ENCODE data around the gene GREB1L.
"Not testable (repeated sequence)": the region's sequence is repeated elsewhere in the genome, so short reads cannot be mapped to it uniquely, and the experiment has no call there.

GREB1L gene
- 0 to 2.0 (median 0.06) reads per million in 9 experiments for total RNA-seq

DNA sequence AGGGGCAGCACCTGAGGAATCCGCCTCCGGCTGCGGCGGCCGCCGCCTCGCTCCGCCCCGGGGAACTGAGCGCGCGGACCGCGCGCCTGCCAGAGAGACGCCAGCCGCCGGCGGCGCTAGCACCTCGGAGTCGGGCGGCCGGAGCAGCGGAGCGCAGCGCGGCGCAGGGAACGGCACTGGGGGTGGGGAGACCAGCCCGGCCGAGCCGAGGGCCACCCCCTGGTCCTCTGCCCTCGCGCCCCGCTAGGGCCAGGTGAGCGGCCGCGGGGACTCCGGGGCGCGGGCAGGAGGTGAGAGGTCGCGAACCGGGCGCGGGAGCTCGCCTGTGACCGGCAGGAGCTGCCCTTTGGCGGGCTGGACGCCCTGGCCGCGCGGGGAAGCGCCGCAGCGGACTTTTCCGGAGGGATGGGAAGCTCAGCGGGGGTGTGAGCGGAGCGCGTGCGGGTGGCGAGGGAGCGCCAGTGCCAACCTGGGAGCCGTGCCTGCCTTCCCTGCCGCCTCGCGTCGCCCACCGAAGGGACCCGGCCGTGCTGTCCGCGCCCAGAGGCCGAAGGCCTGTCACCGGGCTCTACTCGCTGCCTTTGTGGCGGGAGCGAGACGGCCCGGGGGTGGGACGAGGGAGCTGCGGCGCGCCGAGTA is at the start of gene GREB1L:
GREB1L (plus strand) TSS at position 92 of the 639 bp plus-strand sequence. CDS start 141,287 bp downstream, outside the sequence.
- Mint-ChIP-seq H3K27me3 (peaks cover 71 to 80% of the 10 kb centered on the region in 2 donors), H3K36me3 (ENCODE audit: insufficient read depth) (peaks cover 3% of the 10 kb centered on the region), H3K4me1 (ENCODE audit: low read depth in 2 of 2) (peaks cover 3 to 4% of the 10 kb centered on the region in 2 donors), H3K4me3 (peak within 1 kb of the TSS; percentile 63 to 69), H3K27ac (peak within 1 kb of the TSS in 1 of 2 donors; percentile 9), H3K9me3 (no peaks in the 10 kb centered on the region)
- no peak for DNase-seq
- no peak for ATAC-seq (replicated peaks)

DNA sequence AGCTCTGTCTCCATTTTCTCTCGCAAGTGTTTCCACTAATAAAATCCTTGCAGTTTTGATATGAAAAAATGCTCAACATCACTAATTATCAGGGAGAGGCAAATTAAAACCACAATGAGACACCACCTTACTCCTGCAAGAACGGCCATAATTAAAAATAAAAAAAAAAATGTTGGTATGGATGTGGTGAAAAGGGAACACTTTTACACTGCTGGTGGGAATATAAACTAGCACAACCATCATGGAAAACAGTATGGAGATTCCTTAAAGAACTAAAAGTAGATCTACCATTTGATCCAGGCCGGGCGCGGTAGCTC is 49.8 kb upstream of the GREB1L start:
- no peak for ATAC-seq (replicated peaks)
- no peak overlapping the region for H3K4me3 Mint-ChIP-seq
- no peaks in the 10 kb centered on the region for H3K36me3 Mint-ChIP-seq (ENCODE audit: insufficient read depth)

DNA sequence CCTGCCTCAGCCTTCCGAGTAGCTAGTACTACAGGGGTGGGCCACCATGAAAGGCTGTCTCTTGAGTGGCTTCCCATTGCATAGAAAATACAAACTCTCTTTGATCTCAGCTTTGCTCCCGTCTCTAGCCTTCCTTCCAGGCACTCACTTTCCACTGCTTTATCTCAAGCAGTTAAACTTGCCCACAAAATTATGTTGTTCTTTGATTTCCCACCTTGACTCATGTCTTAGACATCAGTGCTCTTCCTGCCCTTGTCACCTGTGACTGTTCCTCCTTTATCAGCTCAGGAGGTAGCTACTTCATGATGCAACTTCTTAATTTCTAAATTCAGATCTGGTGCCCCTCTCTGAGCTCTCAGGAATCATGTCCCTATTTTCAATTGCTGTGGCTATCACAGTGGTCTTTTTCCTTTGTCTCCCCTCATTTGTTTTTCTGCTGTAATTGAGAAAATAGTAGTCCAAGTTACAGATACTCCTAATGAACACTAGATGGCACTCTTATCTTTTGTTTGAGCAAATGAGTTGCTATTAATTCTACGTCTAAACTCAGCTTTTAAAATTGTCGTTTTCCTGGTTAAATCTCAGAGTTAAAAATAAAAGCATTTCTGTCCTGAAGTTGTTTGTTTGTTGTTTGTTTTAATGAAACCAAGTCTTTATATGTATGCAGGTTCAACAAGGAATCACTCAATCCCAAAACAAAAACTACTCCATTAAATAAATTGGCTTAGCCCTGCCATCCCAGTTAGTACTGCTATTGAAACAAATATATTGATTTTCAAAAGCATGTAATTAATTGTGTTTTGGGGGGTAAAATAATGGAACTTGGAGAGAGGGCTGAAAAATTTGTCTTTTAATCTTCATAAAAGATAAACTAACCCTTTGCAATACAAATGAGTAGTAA is 46.9 kb upstream of the GREB1L start:
- H3K4me1 Mint-ChIP-seq (ENCODE audit: low read depth in 2 of 2), result no peaks in the 10 kb centered on the region
- no peak overlapping the region for H3K4me3 Mint-ChIP-seq
- H3K27me3 Mint-ChIP-seq, result peaks cover 30 to 32% of the 10 kb centered on the region in 2 donors
- H3K27ac Mint-ChIP-seq, result no peak overlapping the region
- ATAC-seq (replicated peaks), result no peak
- DNase-seq, result no peak
- no peaks in the 10 kb centered on the region for H3K36me3 Mint-ChIP-seq (ENCODE audit: insufficient read depth)
- no peaks in the 10 kb centered on the region for H3K9me3 Mint-ChIP-seq

More for the DNA sequence above, 49.8 kb upstream of the GREB1L start:
- Mint-ChIP-seq H3K4me1 (ENCODE audit: low read depth in 2 of 2) (no peaks in the 10 kb centered on the region), H3K9me3 (no peaks in the 10 kb centered on the region), H3K27me3 (peaks cover 30 to 33% of the 10 kb centered on the region in 2 donors), H3K27ac (no peak overlapping the region)
- DNase-seq, result no peak

DNA sequence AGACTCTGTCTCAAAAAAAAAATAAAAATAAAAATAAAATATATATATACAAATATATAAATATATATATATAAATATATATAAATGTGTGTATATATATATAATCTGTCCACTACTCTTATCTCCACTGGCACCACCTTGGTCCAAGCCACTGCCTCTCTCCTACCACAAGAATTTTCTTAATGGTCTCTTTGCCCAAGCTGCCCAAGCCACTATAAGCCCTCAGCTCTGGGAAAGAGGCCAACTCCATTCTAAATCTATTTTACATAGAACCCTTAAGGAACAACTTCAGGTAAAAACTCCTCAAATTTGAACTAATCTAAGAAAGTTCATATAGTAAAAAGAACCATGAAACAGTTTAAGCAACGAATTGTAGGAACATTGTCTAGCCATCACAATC is 45.6 kb upstream of the GREB1L start:
- Mint-ChIP-seq H3K4me1 (ENCODE audit: low read depth in 2 of 2) (no peaks in the 10 kb centered on the region), H3K9me3 (no peaks in the 10 kb centered on the region), H3K36me3 (ENCODE audit: insufficient read depth) (no peaks in the 10 kb centered on the region), H3K27me3 (peaks cover 19 to 27% of the 10 kb centered on the region in 2 donors), H3K4me3 (no peak overlapping the region), H3K27ac (no peak overlapping the region)
- DNase-seq (no peak), ATAC-seq (replicated peaks) (no peak)

DNA sequence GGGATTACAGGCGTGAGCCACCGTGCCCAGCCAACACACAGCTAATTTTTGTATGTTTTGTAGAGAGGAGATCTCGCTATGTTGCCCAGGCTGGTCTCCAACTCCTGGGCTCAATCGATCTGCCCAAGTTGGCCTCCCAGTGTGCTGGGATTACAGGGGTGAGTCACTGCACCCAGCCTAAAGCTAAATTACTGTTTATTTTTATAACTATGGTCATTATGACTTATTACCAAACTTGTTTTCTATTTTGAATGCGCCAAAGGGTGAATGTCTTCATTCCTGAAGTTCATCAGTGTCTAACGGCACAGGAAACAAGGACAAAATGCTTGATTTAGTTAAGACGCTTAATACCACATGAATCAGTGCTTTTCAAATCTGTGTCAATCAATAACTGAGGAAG is 38.9 kb upstream of the GREB1L start:
- Mint-ChIP-seq H3K36me3 (ENCODE audit: insufficient read depth) (peaks cover 3% of the 10 kb centered on the region), H3K27me3 (peaks cover 12 to 25% of the 10 kb centered on the region in 2 donors), H3K4me3 (no peak overlapping the region), H3K9me3 (no peaks in the 10 kb centered on the region), H3K4me1 (ENCODE audit: low read depth in 2 of 2) (no peaks in the 10 kb centered on the region), H3K27ac (no peak overlapping the region)
- no peak for DNase-seq
- ATAC-seq (replicated peaks), result no peak

DNA sequence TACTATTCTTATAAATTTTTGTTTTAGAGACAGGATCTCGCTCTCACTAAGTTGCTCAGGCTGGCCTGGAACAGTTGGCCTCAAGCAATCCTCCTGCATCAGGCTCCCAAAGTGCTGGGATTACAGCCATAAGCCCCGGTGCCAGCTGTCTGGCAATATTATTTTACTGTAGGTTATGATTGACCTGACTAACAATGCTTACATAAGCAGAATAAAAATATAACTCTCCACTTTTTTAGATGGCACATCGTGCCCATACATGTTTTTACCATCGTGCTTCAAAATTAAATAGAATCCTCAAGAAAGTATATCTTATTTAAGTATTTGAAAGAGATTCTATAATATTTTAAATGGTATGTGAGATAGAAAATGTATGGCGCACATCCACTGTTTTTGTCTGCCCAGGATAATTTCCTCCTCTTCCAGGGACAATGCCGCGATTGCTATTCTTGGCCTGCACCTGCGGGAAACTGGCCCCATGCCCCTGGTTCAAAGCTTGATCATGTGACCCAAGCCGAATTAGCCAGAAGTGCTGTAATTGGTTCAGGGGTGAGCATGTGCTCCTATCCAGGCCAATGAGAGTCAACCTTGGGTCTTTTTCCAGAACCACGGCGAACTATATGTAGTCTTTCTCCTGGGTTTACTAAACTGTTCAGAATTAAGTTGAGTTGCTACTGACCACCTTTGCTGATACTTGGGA is 38.3 kb upstream of the GREB1L start:
- no peaks in the 10 kb centered on the region for H3K9me3 Mint-ChIP-seq
- ATAC-seq (replicated peaks) (no peak), DNase-seq (no peak)
- peaks cover 12 to 25% of the 10 kb centered on the region in 2 donors for H3K27me3 Mint-ChIP-seq
- no peak overlapping the region for H3K4me3 Mint-ChIP-seq
- no peak overlapping the region for H3K27ac Mint-ChIP-seq
- peaks cover 3% of the 10 kb centered on the region for H3K36me3 Mint-ChIP-seq (ENCODE audit: insufficient read depth)
- no peaks in the 10 kb centered on the region for H3K4me1 Mint-ChIP-seq (ENCODE audit: low read depth in 2 of 2)

DNA sequence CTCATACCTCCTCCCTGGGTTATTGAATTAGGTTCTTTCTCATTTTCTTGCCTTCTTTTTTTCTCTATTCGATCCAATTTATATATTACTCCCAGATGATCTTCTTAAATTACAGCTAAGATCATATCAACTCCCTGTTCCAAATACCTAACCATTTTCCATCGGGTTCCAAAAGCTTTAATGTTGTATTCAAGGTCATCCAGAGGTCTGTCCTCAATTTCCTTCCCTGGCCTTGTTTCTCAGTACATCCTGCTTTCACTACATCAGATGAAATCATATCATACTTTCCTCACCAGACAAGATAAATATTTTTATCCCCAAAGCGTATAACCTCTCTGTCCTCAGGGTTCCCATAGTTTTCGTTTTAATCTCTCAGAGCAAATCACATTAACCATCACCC is 36.3 kb upstream of the GREB1L start:
- ATAC-seq (replicated peaks) (no peak), DNase-seq (no peak)
- H3K4me3 Mint-ChIP-seq, result no peak overlapping the region
- no peaks in the 10 kb centered on the region for H3K4me1 Mint-ChIP-seq (ENCODE audit: low read depth in 2 of 2)
- H3K9me3 Mint-ChIP-seq, result no peaks in the 10 kb centered on the region
- no peak overlapping the region for H3K27ac Mint-ChIP-seq
- H3K27me3 Mint-ChIP-seq, result peaks cover 12 to 18% of the 10 kb centered on the region in 2 donors
- H3K36me3 Mint-ChIP-seq (ENCODE audit: insufficient read depth), result peaks cover 3% of the 10 kb centered on the region

DNA sequence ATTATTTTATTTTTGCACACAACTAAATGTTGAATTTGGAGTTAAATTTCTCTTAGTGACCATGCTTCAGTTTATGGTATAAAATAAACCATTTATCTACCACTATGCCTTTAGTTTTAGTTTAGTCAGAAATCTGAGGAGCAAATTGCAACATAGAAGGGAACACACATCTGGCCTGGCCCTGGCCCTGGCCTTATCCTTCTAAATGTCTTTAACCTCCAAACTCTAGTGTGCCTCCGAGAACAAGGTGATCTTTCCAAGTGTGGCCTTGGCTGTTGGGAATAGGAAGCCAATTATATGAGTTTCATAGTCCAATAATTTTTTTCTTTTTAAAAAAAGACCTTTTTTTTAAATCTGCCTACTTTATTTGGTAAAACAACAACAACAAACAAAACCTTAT is 31.8 kb upstream of the GREB1L start:
- Mint-ChIP-seq H3K4me3 (no peak overlapping the region), H3K9me3 (no peaks in the 10 kb centered on the region), H3K27me3 (peaks cover 1 to 5% of the 10 kb centered on the region in 2 donors), H3K36me3 (ENCODE audit: insufficient read depth) (peaks cover 3% of the 10 kb centered on the region), H3K4me1 (ENCODE audit: low read depth in 2 of 2) (no peaks in the 10 kb centered on the region), H3K27ac (no peak overlapping the region)
- ATAC-seq (replicated peaks) (no peak), DNase-seq (no peak)

DNA sequence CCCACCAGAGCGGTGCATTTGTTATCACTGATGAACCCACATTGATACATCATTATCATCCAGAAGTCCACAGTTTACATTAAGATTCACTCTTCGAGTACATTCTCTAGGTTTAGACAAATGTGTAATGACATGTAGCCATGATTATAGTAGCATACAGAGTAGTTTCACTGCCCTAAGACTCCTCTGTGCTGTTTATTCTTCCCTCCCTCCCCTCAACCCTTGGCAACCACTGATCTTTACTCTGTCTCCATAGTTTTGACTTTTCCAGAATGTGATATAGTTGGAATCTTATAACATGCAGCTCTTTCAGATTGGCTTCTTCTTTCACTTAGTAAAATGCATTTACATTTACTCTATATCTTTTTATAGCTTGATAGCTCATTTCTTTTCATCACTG is 31.2 kb upstream of the GREB1L start:
- H3K27ac Mint-ChIP-seq, result no peak overlapping the region
- peaks cover 3% of the 10 kb centered on the region for H3K36me3 Mint-ChIP-seq (ENCODE audit: insufficient read depth)
- H3K27me3 Mint-ChIP-seq, result peaks cover 6% of the 10 kb centered on the region in 2 donors
- no peak overlapping the region for H3K4me3 Mint-ChIP-seq
- no peaks in the 10 kb centered on the region for H3K4me1 Mint-ChIP-seq (ENCODE audit: low read depth in 2 of 2)
- H3K9me3 Mint-ChIP-seq, result no peaks in the 10 kb centered on the region
- DNase-seq (no peak), ATAC-seq (replicated peaks) (no peak)

DNA sequence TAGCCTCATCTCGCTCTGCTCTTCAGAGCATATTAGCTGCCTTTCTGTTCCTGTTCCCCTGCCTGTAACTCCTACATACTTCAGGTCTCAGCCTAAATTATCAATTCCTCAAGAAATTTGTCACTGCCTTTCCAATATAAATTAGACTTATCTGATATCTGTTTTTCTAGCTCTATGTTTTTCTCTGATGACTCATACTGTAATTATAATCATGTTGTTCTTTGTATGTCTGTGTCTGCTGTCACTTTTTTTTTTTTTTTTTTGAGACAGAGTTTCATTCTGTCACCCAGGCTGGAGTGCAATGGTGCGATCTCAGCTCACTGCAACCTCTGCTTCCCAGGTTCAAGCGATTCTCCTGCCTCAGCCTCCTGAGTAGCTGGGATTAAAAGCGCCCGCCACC is 27.6 kb upstream of the GREB1L start:
- H3K27ac Mint-ChIP-seq; H3K4me1 Mint-ChIP-seq (ENCODE audit: low read depth in 2 of 2); H3K9me3 Mint-ChIP-seq; ATAC-seq (replicated peaks); DNase-seq; H3K36me3 Mint-ChIP-seq (ENCODE audit: insufficient read depth); H3K4me3 Mint-ChIP-seq: not testable (repeated sequence)
- H3K27me3 Mint-ChIP-seq, result peaks cover 14 to 18% of the 10 kb centered on the region in 2 donors

DNA sequence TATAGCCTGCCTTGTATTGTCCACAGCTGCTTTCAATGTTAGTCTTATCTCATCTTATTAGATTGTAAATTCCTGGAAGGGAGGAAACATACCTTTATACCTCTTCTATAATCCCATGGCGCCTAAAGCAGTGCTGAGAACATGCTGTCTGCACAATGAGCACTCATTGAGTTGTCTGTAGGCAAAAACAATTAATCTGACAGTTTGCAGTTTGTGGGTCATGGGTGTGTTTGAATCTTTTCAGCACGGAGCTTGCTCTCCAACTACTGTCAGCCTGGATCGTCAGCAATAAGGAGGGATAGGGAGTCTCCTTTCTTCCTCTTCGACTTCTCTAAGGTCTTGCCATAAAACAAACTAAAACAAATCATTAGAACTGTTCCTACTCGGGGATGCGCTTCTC is 26.5 kb upstream of the GREB1L start:
- Mint-ChIP-seq H3K36me3 (ENCODE audit: insufficient read depth) (no peaks in the 10 kb centered on the region), H3K9me3 (no peaks in the 10 kb centered on the region), H3K27me3 (peaks cover 14 to 18% of the 10 kb centered on the region in 2 donors), H3K4me1 (ENCODE audit: low read depth in 2 of 2) (no peaks in the 10 kb centered on the region), H3K4me3 (no peak overlapping the region), H3K27ac (no peak overlapping the region)
- no peak for DNase-seq
- ATAC-seq (replicated peaks), result no peak

DNA sequence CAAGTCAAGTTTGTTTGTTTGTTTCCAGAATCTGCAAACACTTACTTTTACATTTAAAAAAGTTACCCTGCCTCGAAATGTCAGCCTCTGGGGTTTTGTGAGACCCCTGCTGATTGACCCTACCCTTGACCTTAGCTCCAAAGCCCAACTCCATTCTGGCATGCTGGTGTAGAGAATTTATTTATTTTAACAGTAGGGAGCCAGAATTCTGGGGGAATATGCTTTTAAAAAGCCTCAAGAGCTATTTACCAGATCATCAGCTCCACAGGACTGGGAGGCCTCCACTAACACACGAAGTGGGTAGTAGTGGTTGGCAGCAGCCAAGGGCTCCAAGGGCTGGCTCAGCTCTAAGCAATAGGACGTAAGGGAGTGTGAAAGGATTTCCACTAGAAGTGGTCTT is 23.2 kb upstream of the GREB1L start:
- no peaks in the 10 kb centered on the region for H3K9me3 Mint-ChIP-seq
- DNase-seq (no peak), ATAC-seq (replicated peaks) (no peak)
- no peaks in the 10 kb centered on the region for H3K4me1 Mint-ChIP-seq (ENCODE audit: low read depth in 2 of 2)
- H3K27me3 Mint-ChIP-seq, result peaks cover 14 to 18% of the 10 kb centered on the region in 2 donors
- no peaks in the 10 kb centered on the region for H3K36me3 Mint-ChIP-seq (ENCODE audit: insufficient read depth)
- no peak overlapping the region for H3K4me3 Mint-ChIP-seq
- no peak overlapping the region for H3K27ac Mint-ChIP-seq

DNA sequence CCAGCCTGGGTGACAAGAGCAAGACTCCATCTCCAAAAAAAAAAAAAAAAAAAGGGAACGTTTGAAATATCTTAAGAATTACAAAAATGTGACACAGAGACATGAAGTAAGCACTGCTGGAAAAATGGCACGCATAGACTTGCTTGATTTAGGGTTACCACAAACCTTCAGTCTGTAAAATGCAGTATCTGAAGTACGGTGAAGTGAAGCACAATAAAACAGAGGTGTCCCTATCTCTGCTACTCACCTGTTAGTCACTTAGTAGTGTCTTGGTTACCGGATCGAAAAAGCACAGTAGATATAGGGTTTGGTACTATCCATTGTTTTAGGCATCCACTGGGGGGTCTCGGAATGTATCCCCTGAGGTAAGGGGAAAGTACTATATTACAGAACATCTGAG is 11.6 kb upstream of the GREB1L start:
- no peak for ATAC-seq (replicated peaks)
- no peaks in the 10 kb centered on the region for H3K4me1 Mint-ChIP-seq (ENCODE audit: low read depth in 2 of 2)

More for the DNA sequence above, 11.6 kb upstream of the GREB1L start:
- H3K27me3 Mint-ChIP-seq, result no peaks in the 10 kb centered on the region
- H3K4me3 Mint-ChIP-seq, result no peak overlapping the region
- no peak overlapping the region for H3K27ac Mint-ChIP-seq
- no peaks in the 10 kb centered on the region for H3K9me3 Mint-ChIP-seq
- DNase-seq, result no peak
- no peaks in the 10 kb centered on the region for H3K36me3 Mint-ChIP-seq (ENCODE audit: insufficient read depth)

Data from effector memory CD8-positive, alpha-beta T cell (primary cell).